GM19193 (cell line): ENCODE data around the gene USP48.
A peak's percentile ranks its signal among the peaks of the same experiment; 100 is the strongest.

Experiments
- POLR2A ChIP-seq: IDR thresholded peaks from 4 replicates; pipeline ENCODE4 v1.6.1; 2011; ENCODE audit not compliant: insufficient read depth, insufficient read length; ENCODE audit errors: extremely low read depth

Gene USP48

GRCh38 chr1:21782868-21783678, at the start of gene USP48:
Gene USP48 (minus strand): TSS chr1:21783149. CDS start chr1:21782957, 192 bp downstream.
- peak; percentile 99 for TF ChIP-seq POLR2A

- TF ChIP-seq POLR2A: no peak
These were observed 48.6 kb upstream of the USP48 start for GRCh38 chr1:21831454-21831970.

- TF ChIP-seq POLR2A: no peak
These were observed 48.0 kb upstream of the USP48 start for GRCh38 chr1:21830792-21831453.

- no peak for TF ChIP-seq POLR2A
These were observed 46.3 kb upstream of the USP48 start for GRCh38 chr1:21829294-21829693.

GRCh38 chr1:21828506-21829210, 45.7 kb upstream of the USP48 start:
- no peak for TF ChIP-seq POLR2A

- no peak for TF ChIP-seq POLR2A
These were observed 45.1 kb upstream of the USP48 start for GRCh38 chr1:21828075-21828474.

GRCh38 chr1:21827141-21827679, 44.3 kb upstream of the USP48 start:
- TF ChIP-seq POLR2A: no peak

GRCh38 chr1:21825393-21825792, 42.4 kb upstream of the USP48 start:
- no peak for TF ChIP-seq POLR2A

- TF ChIP-seq POLR2A: no peak
These were observed 42.0 kb upstream of the USP48 start for GRCh38 chr1:21824926-21825325.

- no peak for TF ChIP-seq POLR2A
These were observed 41.2 kb upstream of the USP48 start for GRCh38 chr1:21823980-21824702.

- no peak for TF ChIP-seq POLR2A
These were observed 40.4 kb upstream of the USP48 start for GRCh38 chr1:21823206-21823979.

GRCh38 chr1:21822349-21822748, 39.4 kb upstream of the USP48 start:
- no peak for TF ChIP-seq POLR2A

GRCh38 chr1:21821385-21822019, 38.6 kb upstream of the USP48 start:
- no peak for TF ChIP-seq POLR2A

- TF ChIP-seq POLR2A: no peak
These were observed 37.8 kb upstream of the USP48 start for GRCh38 chr1:21820597-21821232.
